Tibial nerve (tissue), 4 donors: ENCODE data around the gene THRA. TPM values are rescaled to one million over a fixed set of nuclear protein-coding genes. Genes with fewer than 3 reads are reported as not detected.

ENCODE experiments used
- DNase-seq, 2 donors: peaks; one replicate each; pipeline ENCODE4 v3.0.0-alpha.2; 2019; ENCODE audit warnings: low spot score in 2 of 2
- H3K27ac ChIP-seq, 4 donors: fragments of 200-600 bp; sonication (generic) in 3 of 4; one replicate each; pipeline ENCODE4 v1.5.1; 2017 to 2019; ENCODE audit warnings: mild to moderate bottlenecking in 1 of 4
- H3K27me3 ChIP-seq, 2 donors: fragments of 200-600 bp; sonication (generic) in 1 of 2; one replicate each; pipeline versions ENCODE4 v1.5.1 to v1.6.0; 2017 to 2019
- H3K36me3 ChIP-seq, 3 donors: fragments of 200-600 bp; sonication (generic); one replicate each; pipeline ENCODE4 v1.5.1; 2018 to 2019
- H3K4me1 ChIP-seq, 4 donors: fragments of 200-600 bp; sonication (generic) in 3 of 4; one replicate each; pipeline ENCODE4 v1.5.1; 2017 to 2019
- H3K4me3 ChIP-seq, 4 donors: fragments of 200-600 bp; sonication (generic) in 3 of 4; one replicate each; pipeline ENCODE4 v1.5.1; 2017 to 2019; ENCODE audit warnings: mild to moderate bottlenecking in 1 of 4, moderate library complexity in 1 of 4
- H3K9me3 ChIP-seq, 4 donors: fragments of 200-600 bp; sonication (generic) in 3 of 4; one replicate each; pipeline ENCODE4 v1.5.1; 2017 to 2019
- EP300 ChIP-seq, 2 donors: sonication (generic); formaldehyde crosslinking; IDR thresholded peaks; one replicate each; pipeline ENCODE4 v1.6.1; 2017; ENCODE audit warnings: antibody characterized with exemption in 2 of 2, mild to moderate bottlenecking in 1 of 2
- POLR2A ChIP-seq, 2 donors: fragments of 450-650 bp; IDR thresholded peaks; one replicate each; pipeline ENCODE4 v1.6.1; 2017; ENCODE audit warnings: antibody characterized with exemption in 2 of 2, mild to moderate bottlenecking in 2 of 2, moderate library complexity in 2 of 2
- WGBS, 2 donors: methylation state at CpG; one replicate each; pipeline ENCODE4 v1.1.5; 2018; 5-methylcytosine and 5-hydroxymethylcytosine counted together
- total RNA-seq, 4 donors: library from RNA; depleted of rRNA; stranded (reverse); fragments of >200 nt; gene quantifications; one replicate each; pipeline ENCODE4 v1.1.0, GENCODE V29; 2016
- TF ChIP-seq, protein P1 (sequence below), 5 experiments: fragments of 200-600 bp in 3 of 5; fragments of 450-650 bp in 2 of 5; sonication (generic) in 3 of 5; IDR thresholded peaks; one replicate each; pipeline ENCODE4 v1.5.1; 2016 to 2019; ENCODE audit warnings: antibody characterized with exemption in 5 of 5, mild to moderate bottlenecking in 3 of 5, moderate library complexity in 2 of 5

THRA gene
- total RNA-seq, 4 donors from 2014 or later: 65.4 to 86.1 (median 78.4) TPM

DNA sequence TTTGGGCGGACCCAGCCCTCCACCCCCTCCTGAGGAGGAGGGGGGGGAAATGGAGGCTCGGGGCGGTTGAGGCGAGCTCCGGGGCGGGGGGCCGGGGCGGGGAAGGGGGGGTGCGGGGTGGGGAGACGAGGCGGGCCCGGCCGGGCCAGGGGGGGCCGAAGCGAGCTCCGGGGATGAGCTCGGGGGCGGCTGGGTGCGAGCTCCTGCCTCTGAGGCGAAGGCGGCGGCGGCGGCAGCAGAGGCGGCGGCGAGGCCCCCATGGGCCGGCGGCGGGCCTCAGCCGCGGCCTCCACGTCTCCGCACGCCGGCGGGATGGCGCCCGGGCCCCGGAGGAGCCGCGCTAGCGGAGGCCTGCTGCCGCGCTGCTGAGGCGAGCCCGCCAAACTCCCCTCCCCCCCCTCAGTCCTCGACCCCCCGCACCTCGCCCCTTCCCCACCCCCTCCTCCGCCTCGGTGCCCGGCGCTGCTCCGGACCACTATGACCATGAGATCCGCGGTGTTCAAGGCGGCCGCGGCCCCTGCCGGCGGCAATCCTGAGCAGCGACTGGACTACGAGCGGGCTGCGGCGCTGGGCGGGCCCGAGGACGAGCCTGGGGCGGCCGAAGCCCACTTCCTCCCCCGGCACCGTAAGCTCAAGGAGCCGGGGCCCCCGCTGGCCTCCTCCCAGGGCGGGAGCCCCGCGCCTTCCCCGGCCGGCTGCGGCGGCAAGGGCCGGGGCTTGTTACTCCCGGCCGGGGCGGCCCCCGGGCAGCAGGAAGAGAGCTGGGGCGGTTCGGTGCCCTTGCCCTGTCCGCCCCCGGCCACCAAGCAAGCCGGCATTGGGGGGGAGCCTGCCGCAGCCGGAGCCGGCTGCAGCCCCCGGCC lies 59.6 kb downstream of the THRA start:
- H3K9me3 ChIP-seq: no peaks in the 10 kb centered on the region
- DNase-seq: no peak
- TF ChIP-seq EP300 (IDR thresholded peaks at IDR 0.05): no peak
- TF ChIP-seq, protein P1, sequence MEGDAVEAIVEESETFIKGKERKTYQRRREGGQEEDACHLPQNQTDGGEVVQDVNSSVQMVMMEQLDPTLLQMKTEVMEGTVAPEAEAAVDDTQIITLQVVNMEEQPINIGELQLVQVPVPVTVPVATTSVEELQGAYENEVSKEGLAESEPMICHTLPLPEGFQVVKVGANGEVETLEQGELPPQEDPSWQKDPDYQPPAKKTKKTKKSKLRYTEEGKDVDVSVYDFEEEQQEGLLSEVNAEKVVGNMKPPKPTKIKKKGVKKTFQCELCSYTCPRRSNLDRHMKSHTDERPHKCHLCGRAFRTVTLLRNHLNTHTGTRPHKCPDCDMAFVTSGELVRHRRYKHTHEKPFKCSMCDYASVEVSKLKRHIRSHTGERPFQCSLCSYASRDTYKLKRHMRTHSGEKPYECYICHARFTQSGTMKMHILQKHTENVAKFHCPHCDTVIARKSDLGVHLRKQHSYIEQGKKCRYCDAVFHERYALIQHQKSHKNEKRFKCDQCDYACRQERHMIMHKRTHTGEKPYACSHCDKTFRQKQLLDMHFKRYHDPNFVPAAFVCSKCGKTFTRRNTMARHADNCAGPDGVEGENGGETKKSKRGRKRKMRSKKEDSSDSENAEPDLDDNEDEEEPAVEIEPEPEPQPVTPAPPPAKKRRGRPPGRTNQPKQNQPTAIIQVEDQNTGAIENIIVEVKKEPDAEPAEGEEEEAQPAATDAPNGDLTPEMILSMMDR (IDR thresholded peaks at IDR 0.05): peak in 1 of 5 experiments; percentile 21
- 0% methylated on average over 3 of the region's 97 CpGs; no CpG with 5 or more reads in 1 of the 2 donors for WGBS, 2 donors
- peak overlapping the region; percentile 98 to 100 (median 98) for H3K27ac ChIP-seq
- H3K4me1 ChIP-seq: peaks cover 0 to 46% (median 22%) of the 10 kb centered on the region in 4 donors
- H3K36me3 ChIP-seq: peaks cover 0 to 21% (median 0%) of the 10 kb centered on the region in 3 donors
- no peaks in the 10 kb centered on the region for H3K27me3 ChIP-seq
- H3K4me3 ChIP-seq: peak overlapping the region; percentile 71 to 100 (median 81)

DNA sequence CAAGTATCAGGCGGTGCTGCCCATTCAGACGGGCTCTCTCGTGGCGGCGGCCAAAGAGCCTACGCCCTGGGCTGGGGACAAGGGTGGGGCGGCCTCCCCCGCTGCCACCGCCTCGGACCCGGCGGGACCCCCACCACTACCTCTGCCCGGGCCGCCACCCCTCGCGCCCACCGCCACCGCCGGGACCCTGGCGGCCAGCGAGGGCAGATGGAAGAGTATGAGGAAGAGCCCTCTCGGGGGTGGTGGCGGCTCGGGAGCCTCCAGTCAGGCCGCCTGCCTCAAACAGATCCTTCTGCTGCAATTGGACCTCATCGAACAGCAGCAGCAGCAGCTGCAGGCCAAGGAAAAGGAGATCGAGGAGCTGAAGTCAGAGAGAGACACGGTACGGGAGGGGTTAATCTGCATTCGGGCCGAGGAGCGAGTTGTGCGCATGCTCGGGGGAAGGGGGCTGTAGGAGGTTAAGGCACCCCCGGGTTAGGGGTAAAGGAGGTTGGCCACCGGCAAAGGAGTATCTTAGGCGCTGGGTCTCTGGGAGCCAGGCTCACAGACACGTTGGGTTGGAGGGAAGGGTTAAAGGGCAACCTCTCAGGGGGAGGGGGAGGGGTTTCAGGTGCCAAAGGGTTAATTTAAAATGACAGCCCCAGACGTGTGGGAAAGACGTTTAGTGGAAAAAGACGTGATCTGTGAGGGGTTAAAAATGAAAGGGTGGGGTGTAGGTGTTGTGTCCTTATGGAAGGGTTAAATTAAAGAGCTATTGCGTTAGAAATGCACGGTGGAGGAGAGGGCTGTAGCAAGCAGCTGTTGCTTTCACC lies 60.4 kb downstream of the THRA start:
- Histone ChIP-seq H3K27ac (peak overlapping the region; percentile 98 to 100 (median 98)), H3K36me3 (peaks cover 0 to 29% (median 0%) of the 10 kb centered on the region in 3 donors), H3K4me3 (peak overlapping the region; percentile 71 to 100 (median 81)), H3K4me1 (peaks cover 0 to 46% (median 22%) of the 10 kb centered on the region in 4 donors), H3K27me3 (no peaks in the 10 kb centered on the region), H3K9me3 (no peaks in the 10 kb centered on the region)
- peak in 1 of 2 donors; percentile 26 for DNase-seq
- TF ChIP-seq, protein P1 (IDR thresholded peaks at IDR 0.05): peak in 1 of 5 experiments; percentile 29
- TF ChIP-seq POLR2A (IDR thresholded peaks at IDR 0.05) (no peak), EP300 (IDR thresholded peaks at IDR 0.05) (peak in 1 of 2 donors; percentile 24)
- 0 to 1% methylated on average over 24 to 42 of the region's 43 CpGs for WGBS, 2 donors

DNA sequence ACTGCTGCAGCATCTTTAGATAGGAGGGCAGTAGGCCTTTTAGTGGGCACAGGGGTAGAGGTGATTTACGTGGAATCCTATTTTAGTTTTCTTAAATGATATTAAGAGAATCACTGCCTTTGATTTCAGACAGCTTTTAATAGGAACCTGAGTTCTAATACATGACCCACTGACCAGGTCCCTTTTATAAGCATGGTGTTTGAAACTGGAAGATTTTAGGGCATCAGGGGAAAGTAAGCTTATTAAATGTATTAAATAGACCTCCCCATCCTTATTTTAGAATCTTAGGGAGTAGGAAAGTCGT lies 61.0 kb downstream of the THRA start:
- Histone ChIP-seq H3K36me3 (peaks cover 0 to 35% (median 0%) of the 10 kb centered on the region in 3 donors), H3K9me3 (no peaks in the 10 kb centered on the region), H3K27me3 (no peaks in the 10 kb centered on the region), H3K27ac (peak overlapping the region; percentile 98 to 100 (median 98)), H3K4me3 (peak overlapping the region; percentile 71 to 100 (median 81)), H3K4me1 (peaks cover 0 to 46% (median 22%) of the 10 kb centered on the region in 4 donors)
- WGBS, 2 donors: 0% methylated on average over 2 of the region's 2 CpGs
- DNase-seq: no peak
- TF ChIP-seq POLR2A (IDR thresholded peaks at IDR 0.05): no peak
- TF ChIP-seq, protein P1 (IDR thresholded peaks at IDR 0.05): no peak
- no peak for TF ChIP-seq EP300 (IDR thresholded peaks at IDR 0.05)

DNA sequence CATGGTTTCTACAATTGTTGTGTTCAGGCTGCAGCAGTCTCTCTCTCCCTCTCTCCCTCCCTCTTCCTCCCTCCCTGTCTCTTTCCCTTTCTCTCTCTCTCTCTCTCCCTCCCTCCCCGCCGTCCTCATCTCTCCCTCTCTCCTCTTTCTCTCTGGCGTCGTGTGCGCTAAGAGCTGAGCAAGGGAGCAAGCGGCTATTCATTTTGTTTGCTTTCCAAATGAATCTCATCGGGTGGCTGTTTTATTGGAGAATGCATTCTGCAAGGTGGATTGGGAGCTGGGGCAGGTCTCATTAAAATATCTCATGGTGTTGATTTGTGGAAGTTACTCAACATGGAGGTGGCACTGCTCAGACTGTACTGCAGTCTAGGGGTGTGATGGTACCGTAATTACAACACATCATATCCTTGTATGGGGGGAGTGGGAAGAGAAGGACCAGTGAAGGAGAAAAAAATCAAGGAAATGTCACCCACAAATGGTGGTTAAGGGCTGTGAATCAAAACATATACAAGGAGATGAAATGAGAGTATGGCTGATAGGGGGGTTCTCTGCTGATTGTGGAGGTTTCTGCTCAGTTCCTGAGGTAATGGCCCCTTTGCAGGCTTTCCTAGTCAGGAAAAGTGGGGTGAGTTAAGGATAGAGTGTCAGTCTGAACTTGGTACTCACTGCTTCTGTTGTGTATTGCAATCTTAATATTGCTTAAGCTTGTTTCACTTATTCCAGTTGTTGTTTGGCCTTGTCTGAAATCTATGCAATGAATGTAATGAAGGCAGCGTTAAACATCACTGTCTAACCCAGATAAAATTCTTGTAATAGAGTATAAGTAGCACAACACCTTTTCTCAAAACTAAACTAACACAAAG lies 61.7 kb downstream of the THRA start:
- peak in 1 of 2 donors; percentile 23 for DNase-seq
- 3% methylated on average over 9 of the region's 9 CpGs for WGBS, 2 donors
- H3K27me3 ChIP-seq: no peaks in the 10 kb centered on the region
- peak overlapping the region; percentile 98 to 100 (median 98) for H3K27ac ChIP-seq
- TF ChIP-seq EP300 (IDR thresholded peaks at IDR 0.05) (no peak), POLR2A (IDR thresholded peaks at IDR 0.05) (no peak)
- TF ChIP-seq, protein P1 (IDR thresholded peaks at IDR 0.05): no peak
- H3K4me1 ChIP-seq: peaks cover 0 to 43% (median 21%) of the 10 kb centered on the region in 4 donors
- H3K4me3 ChIP-seq: peak overlapping the region; percentile 71 to 100 (median 81)
- H3K9me3 ChIP-seq: no peaks in the 10 kb centered on the region
- peaks cover 0 to 42% (median 0%) of the 10 kb centered on the region in 3 donors for H3K36me3 ChIP-seq
